Peyer's patch (tissue), 4 donors: Measurements from ENCODE around the gene ARX.

Experiments used
- CTCF ChIP-seq, 6 experiments: fragments of 450-650 bp in 4 of 6; fragments of 200-600 bp in 2 of 6; sonication (generic) in 1 of 6; IDR thresholded peaks; one replicate each; pipeline ENCODE4 v1.5.1; 2017 to 2019; ENCODE audit warnings: antibody characterized with exemption in 6 of 6, mild to moderate bottlenecking in 3 of 6, moderate library complexity in 1 of 6
- POLR2A ChIP-seq, 2 donors: fragments of 450-650 bp; IDR thresholded peaks; one replicate each; pipeline ENCODE4 v1.5.1; 2017; ENCODE audit warnings: antibody characterized with exemption in 2 of 2, mild to moderate bottlenecking in 2 of 2, moderate library complexity in 2 of 2

- TF ChIP-seq POLR2A (IDR thresholded peaks at IDR 0.05) (no peak), CTCF (IDR thresholded peaks at IDR 0.05) (no peak)
Measured at GRCh38 chrX:25005034-25005381, 10.8 kb downstream of the ARX start.
